ENCODE measurements around the gene BLVRB. TPM values are rescaled to one million over a fixed set of nuclear protein-coding genes. Genes with fewer than 3 reads are reported as not detected.

BLVRB gene
- total and polyA plus RNA-seq, 4 donors = 132 to 1,243 (median 252) TPM

DNA sequence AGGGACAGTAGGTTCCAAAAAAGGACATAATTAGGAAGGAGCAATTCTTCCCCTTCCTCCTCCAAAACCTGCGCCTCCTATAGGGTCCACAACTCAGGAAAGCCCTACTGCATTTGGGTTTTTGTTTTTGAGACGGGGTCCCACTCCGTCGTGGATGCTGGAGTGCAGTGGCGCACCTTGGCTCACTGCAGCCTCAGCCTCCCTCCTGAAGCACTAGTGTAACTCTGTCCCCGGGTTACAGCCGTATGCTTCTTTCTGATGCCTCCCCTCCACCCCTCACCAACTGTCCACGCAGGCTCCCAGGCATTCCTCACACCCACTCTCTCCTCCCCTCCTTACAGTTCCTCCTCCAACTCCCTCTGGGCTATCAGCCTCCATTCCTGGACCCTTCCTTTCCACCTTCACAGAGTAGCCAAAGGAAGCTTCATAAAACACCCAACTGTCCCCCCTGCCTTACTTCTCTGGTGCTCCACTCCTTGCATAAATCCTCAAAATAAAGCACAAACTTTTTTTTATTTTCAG, 19.2 kb downstream of the BLVRB start:
- Histone ChIP-seq H3K4me3 (ENCODE audit: low read depth in 1 of 3, low read length in 3 of 3) (no peak overlapping the region), H3K9me3 (ENCODE audit: control insufficient read depth in 4 of 4, low read length in 3 of 4) (no peaks in the 10 kb centered on the region), H3K9ac (ENCODE audit: low read depth in 1 of 2, low read length in 2 of 2) (no peak overlapping the region), H3K27ac (ENCODE audit: low read depth in 1 of 2, low read length in 2 of 2) (no peak overlapping the region), H3K4me1 (ENCODE audit: control insufficient read depth in 4 of 4, insufficient read depth in 4 of 4, low read length in 3 of 4) (peaks cover 0 to 19% (median 13%) of the 10 kb centered on the region in 4 donors), H3K27me3 (ENCODE audit: control insufficient read depth in 4 of 4, insufficient read depth in 4 of 4, low read length in 3 of 4) (no peaks in the 10 kb centered on the region), H3K36me3 (ENCODE audit: control insufficient read depth in 4 of 4, insufficient read depth in 3 of 4, low read depth in 1 of 4, low read length in 3 of 4) (peaks cover 11 to 29% (median 18%) of the 10 kb centered on the region in 4 donors)
- DNase-seq (ENCODE audit: low spot score) = no peak
- 85% methylated on average over 8 of the region's 8 CpGs for WGBS
- TF ChIP-seq HNF4G (IDR thresholded peaks at IDR 0.05) = no peak
- TF ChIP-seq, protein P1, sequence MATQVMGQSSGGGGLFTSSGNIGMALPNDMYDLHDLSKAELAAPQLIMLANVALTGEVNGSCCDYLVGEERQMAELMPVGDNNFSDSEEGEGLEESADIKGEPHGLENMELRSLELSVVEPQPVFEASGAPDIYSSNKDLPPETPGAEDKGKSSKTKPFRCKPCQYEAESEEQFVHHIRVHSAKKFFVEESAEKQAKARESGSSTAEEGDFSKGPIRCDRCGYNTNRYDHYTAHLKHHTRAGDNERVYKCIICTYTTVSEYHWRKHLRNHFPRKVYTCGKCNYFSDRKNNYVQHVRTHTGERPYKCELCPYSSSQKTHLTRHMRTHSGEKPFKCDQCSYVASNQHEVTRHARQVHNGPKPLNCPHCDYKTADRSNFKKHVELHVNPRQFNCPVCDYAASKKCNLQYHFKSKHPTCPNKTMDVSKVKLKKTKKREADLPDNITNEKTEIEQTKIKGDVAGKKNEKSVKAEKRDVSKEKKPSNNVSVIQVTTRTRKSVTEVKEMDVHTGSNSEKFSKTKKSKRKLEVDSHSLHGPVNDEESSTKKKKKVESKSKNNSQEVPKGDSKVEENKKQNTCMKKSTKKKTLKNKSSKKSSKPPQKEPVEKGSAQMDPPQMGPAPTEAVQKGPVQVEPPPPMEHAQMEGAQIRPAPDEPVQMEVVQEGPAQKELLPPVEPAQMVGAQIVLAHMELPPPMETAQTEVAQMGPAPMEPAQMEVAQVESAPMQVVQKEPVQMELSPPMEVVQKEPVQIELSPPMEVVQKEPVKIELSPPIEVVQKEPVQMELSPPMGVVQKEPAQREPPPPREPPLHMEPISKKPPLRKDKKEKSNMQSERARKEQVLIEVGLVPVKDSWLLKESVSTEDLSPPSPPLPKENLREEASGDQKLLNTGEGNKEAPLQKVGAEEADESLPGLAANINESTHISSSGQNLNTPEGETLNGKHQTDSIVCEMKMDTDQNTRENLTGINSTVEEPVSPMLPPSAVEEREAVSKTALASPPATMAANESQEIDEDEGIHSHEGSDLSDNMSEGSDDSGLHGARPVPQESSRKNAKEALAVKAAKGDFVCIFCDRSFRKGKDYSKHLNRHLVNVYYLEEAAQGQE (IDR thresholded peaks at IDR 0.05) = no peak
- TF ChIP-seq RAD21 (IDR thresholded peaks at IDR 0.05) = no peak
- no peak for TF ChIP-seq YY1 (IDR thresholded peaks at IDR 0.05)
- TF ChIP-seq, protein P2, sequence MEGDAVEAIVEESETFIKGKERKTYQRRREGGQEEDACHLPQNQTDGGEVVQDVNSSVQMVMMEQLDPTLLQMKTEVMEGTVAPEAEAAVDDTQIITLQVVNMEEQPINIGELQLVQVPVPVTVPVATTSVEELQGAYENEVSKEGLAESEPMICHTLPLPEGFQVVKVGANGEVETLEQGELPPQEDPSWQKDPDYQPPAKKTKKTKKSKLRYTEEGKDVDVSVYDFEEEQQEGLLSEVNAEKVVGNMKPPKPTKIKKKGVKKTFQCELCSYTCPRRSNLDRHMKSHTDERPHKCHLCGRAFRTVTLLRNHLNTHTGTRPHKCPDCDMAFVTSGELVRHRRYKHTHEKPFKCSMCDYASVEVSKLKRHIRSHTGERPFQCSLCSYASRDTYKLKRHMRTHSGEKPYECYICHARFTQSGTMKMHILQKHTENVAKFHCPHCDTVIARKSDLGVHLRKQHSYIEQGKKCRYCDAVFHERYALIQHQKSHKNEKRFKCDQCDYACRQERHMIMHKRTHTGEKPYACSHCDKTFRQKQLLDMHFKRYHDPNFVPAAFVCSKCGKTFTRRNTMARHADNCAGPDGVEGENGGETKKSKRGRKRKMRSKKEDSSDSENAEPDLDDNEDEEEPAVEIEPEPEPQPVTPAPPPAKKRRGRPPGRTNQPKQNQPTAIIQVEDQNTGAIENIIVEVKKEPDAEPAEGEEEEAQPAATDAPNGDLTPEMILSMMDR (IDR thresholded peaks at IDR 0.05; ENCODE audit: low read depth, low read length, missing input control) = no peak
- TF ChIP-seq NR2F2 (IDR thresholded peaks at IDR 0.05) = no peak
- TF ChIP-seq, protein P3, sequence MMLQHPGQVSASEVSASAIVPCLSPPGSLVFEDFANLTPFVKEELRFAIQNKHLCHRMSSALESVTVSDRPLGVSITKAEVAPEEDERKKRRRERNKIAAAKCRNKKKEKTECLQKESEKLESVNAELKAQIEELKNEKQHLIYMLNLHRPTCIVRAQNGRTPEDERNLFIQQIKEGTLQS (IDR thresholded peaks at IDR 0.05) = no peak
- no peak for TF ChIP-seq EGR1 (IDR thresholded peaks at IDR 0.05; ENCODE audit: low read depth in 2 of 2)

DNA sequence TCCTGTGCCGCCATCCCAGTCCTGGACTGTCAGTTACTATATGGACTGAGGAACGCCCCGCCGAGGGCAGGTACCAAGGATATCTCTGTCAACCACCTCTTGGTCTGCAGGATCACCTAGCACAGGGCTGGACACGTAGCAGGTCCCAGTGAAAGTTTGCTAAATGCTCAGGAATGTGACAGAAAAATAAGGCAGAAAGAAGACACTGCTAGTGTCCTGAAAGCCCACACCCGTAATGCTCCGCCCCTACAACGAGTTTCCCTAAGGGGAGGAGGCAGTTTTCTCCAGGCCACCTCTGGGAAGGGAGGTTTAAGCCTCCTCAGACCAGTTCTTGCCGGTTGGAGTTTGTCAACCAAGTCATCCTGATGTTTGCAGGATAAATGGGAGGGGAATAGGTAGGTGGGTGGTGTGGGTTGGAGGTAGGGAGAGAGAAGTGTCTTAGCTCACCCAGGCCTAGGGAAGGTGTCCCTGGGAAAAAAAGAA, 19.7 kb downstream of the BLVRB start:
- Histone ChIP-seq H3K27me3 (ENCODE audit: control insufficient read depth in 4 of 4, insufficient read depth in 4 of 4, low read length in 3 of 4) (no peaks in the 10 kb centered on the region), H3K9me3 (ENCODE audit: control insufficient read depth in 4 of 4, low read length in 3 of 4) (no peaks in the 10 kb centered on the region), H3K27ac (ENCODE audit: low read depth in 1 of 2, low read length in 2 of 2) (peak overlapping the region in 1 of 2 donors; percentile 27), H3K4me3 (ENCODE audit: low read depth in 1 of 3, low read length in 3 of 3) (no peak overlapping the region), H3K36me3 (ENCODE audit: control insufficient read depth in 4 of 4, insufficient read depth in 3 of 4, low read depth in 1 of 4, low read length in 3 of 4) (peaks cover 10 to 30% (median 18%) of the 10 kb centered on the region in 4 donors), H3K9ac (ENCODE audit: low read depth in 1 of 2, low read length in 2 of 2) (no peak overlapping the region), H3K4me1 (ENCODE audit: control insufficient read depth in 4 of 4, insufficient read depth in 4 of 4, low read length in 3 of 4) (peaks cover 0 to 19% (median 13%) of the 10 kb centered on the region in 4 donors)
- TF ChIP-seq GABPA (IDR thresholded peaks at IDR 0.05 in 1 of 2, conservative IDR thresholded peaks at IDR 0.05 in 1 of 2) = no peak
- no peak for TF ChIP-seq RXRA (IDR thresholded peaks at IDR 0.05)
- TF ChIP-seq, protein P3 (IDR thresholded peaks at IDR 0.05) = no peak
- no peak for TF ChIP-seq YY1 (IDR thresholded peaks at IDR 0.05)
- DNase-seq (ENCODE audit: low spot score) = no peak
- 72% methylated on average over 9 of the region's 9 CpGs for WGBS

Measured in liver (tissue), 9 donors.